HL-60/S4 (cell line): ENCODE measurements around the gene TTC33.

Source experiments
- in situ Hi-C: fragments of 300-500 bp; cut with MboI; formaldehyde crosslinking; loops from 2 replicates; pipeline ENCODE4 v1.14.3; 2022; ENCODE audit warnings: low sequenced_read_pairs

TTC33 gene

GRCh38 chr5:40494631-40495236 lies 261.0 kb downstream of the TTC33 start:
- in situ Hi-C loops, result no loop called here

- in situ Hi-C loops, result no loop called here
Observed at GRCh38 chr5:40492056-40492455, 263.7 kb downstream of the TTC33 start.

- in situ Hi-C loops, result no loop called here
Observed at GRCh38 chr5:40491644-40492043, 264.1 kb downstream of the TTC33 start.

GRCh38 chr5:40490464-40491111 lies 265.2 kb downstream of the TTC33 start:
- in situ Hi-C loops, result no loop called here

GRCh38 chr5:40489421-40489820 lies 266.3 kb downstream of the TTC33 start:
- in situ Hi-C loops, result no loop called here

GRCh38 chr5:40486437-40487275 lies 269.1 kb downstream of the TTC33 start:
- in situ Hi-C loops, result no loop called here

- in situ Hi-C loops, result no loop called here
Observed at GRCh38 chr5:40485021-40485998, 270.5 kb downstream of the TTC33 start.

- in situ Hi-C loops, result no loop called here
Observed at GRCh38 chr5:40484495-40484894, 271.3 kb downstream of the TTC33 start.

GRCh38 chr5:40483316-40483715 lies 272.4 kb downstream of the TTC33 start:
- in situ Hi-C loops, result no loop called here

- in situ Hi-C loops, result no loop called here
Observed at GRCh38 chr5:40481241-40481640, 274.5 kb downstream of the TTC33 start.

- in situ Hi-C loops, result no loop called here
Observed at GRCh38 chr5:40480392-40480791, 275.4 kb downstream of the TTC33 start.

- in situ Hi-C loops, result no loop called here
Observed at GRCh38 chr5:40479939-40480338, 275.8 kb downstream of the TTC33 start.

GRCh38 chr5:40478766-40479165 lies 277.0 kb downstream of the TTC33 start:
- in situ Hi-C loops, result no loop called here

GRCh38 chr5:40477856-40478546 lies 277.8 kb downstream of the TTC33 start:
- in situ Hi-C loops, result no loop called here

- in situ Hi-C loops, result no loop called here
Observed at GRCh38 chr5:40475561-40475960, 280.2 kb downstream of the TTC33 start.

GRCh38 chr5:40474250-40474649 lies 281.5 kb downstream of the TTC33 start:
- in situ Hi-C loops, result no loop called here

GRCh38 chr5:40465416-40465815 lies 290.3 kb downstream of the TTC33 start:
- in situ Hi-C loops, result no loop called here

GRCh38 chr5:40464511-40464910 lies 291.2 kb downstream of the TTC33 start:
- in situ Hi-C loops, result no loop called here
